Measurements from ENCODE around the gene AIRE. TPM values are rescaled to one million over a fixed set of nuclear protein-coding genes. Genes with fewer than 3 reads are reported as not detected.

The AIRE gene
- total RNA-seq, 6 experiments from 2014 or later: not detected

GRCh38 chr21:44312716-44313115 is 27.0 kb downstream of the AIRE start:
- H3K36me3 ChIP-seq: peaks cover 0 to 36% (median 5%) of the 10 kb centered on the region in 4 donors
- H3K4me3 ChIP-seq: no peak overlapping the region
- no peak for TF ChIP-seq POLR2A (IDR thresholded peaks at IDR 0.05)
- no peak for TF ChIP-seq CTCF (IDR thresholded peaks at IDR 0.05)
- DNase-seq (no peak), ATAC-seq (no peak)
- no CpG with 5 or more reads among the region's 19 CpGs for WGBS (ENCODE audit: insufficient coverage, low coverage, low lambda C conversion rate, missing lambda C conversion rate)
- H3K27me3 ChIP-seq: no peaks in the 10 kb centered on the region
- H3K27ac ChIP-seq: no peak overlapping the region
- H3K4me1 ChIP-seq: no peaks in the 10 kb centered on the region
- intact Hi-C loops (cut with DNase I): no loop called here
- H3K9me3 ChIP-seq: no peaks in the 10 kb centered on the region

GRCh38 chr21:44313451-44313850 is 27.8 kb downstream of the AIRE start:
- no peak overlapping the region for H3K27ac ChIP-seq
- no peaks in the 10 kb centered on the region for H3K4me1 ChIP-seq
- no peak overlapping the region for H3K4me3 ChIP-seq
- TF ChIP-seq CTCF (IDR thresholded peaks at IDR 0.05): no peak
- TF ChIP-seq POLR2A (IDR thresholded peaks at IDR 0.05): no peak
- no peaks in the 10 kb centered on the region for H3K9me3 ChIP-seq
- no CpG with 5 or more reads among the region's 13 CpGs for WGBS (ENCODE audit: insufficient coverage, low coverage, low lambda C conversion rate, missing lambda C conversion rate)
- intact Hi-C loops (cut with DNase I): no loop called here
- DNase-seq (no peak), ATAC-seq (no peak)
- no peaks in the 10 kb centered on the region for H3K27me3 ChIP-seq
- H3K36me3 ChIP-seq: peaks cover 0 to 36% (median 5%) of the 10 kb centered on the region in 4 donors

GRCh38 chr21:44314128-44314527 is 28.5 kb downstream of the AIRE start:
- Histone ChIP-seq H3K27me3 (no peaks in the 10 kb centered on the region), H3K27ac (no peak overlapping the region), H3K4me3 (no peak overlapping the region), H3K9me3 (no peaks in the 10 kb centered on the region), H3K36me3 (peaks cover 0 to 36% (median 5%) of the 10 kb centered on the region in 4 donors), H3K4me1 (no peaks in the 10 kb centered on the region)
- 92% methylated on average over 6 of the region's 15 CpGs for WGBS (ENCODE audit: insufficient coverage, low coverage, low lambda C conversion rate, missing lambda C conversion rate)
- intact Hi-C loops (cut with DNase I): no loop called here
- TF ChIP-seq POLR2A (IDR thresholded peaks at IDR 0.05): no peak
- no peak for TF ChIP-seq CTCF (IDR thresholded peaks at IDR 0.05)
- ATAC-seq (no peak), DNase-seq (no peak)

GRCh38 chr21:44314561-44314960 is 28.9 kb downstream of the AIRE start:
- Histone ChIP-seq H3K27me3 (no peaks in the 10 kb centered on the region), H3K4me3 (no peak overlapping the region), H3K4me1 (no peaks in the 10 kb centered on the region), H3K36me3 (peaks cover 0 to 40% (median 5%) of the 10 kb centered on the region in 4 donors), H3K27ac (no peak overlapping the region), H3K9me3 (no peaks in the 10 kb centered on the region)
- no CpG with 5 or more reads among the region's 11 CpGs for WGBS (ENCODE audit: insufficient coverage, low coverage, low lambda C conversion rate, missing lambda C conversion rate)
- intact Hi-C loops (cut with DNase I): no loop called here
- DNase-seq (no peak), ATAC-seq (no peak)
- TF ChIP-seq CTCF (IDR thresholded peaks at IDR 0.05): no peak
- no peak for TF ChIP-seq POLR2A (IDR thresholded peaks at IDR 0.05)

- intact Hi-C loops (cut with DNase I): no loop called here
- DNase-seq (no peak), ATAC-seq (no peak)
- TF ChIP-seq POLR2A (IDR thresholded peaks at IDR 0.05): no peak
- no peak for TF ChIP-seq CTCF (IDR thresholded peaks at IDR 0.05)
- Histone ChIP-seq H3K4me3 (no peak overlapping the region), H3K4me1 (no peaks in the 10 kb centered on the region), H3K9me3 (no peaks in the 10 kb centered on the region), H3K36me3 (peaks cover 0 to 37% (median 5%) of the 10 kb centered on the region in 4 donors), H3K27me3 (no peaks in the 10 kb centered on the region), H3K27ac (no peak overlapping the region)
- no CpG with 5 or more reads among the region's 16 CpGs for WGBS (ENCODE audit: insufficient coverage, low coverage, low lambda C conversion rate, missing lambda C conversion rate)
Measured at GRCh38 chr21:44315691-44316203, 30.1 kb downstream of the AIRE start.
